Inflammatory macrophage treated with lipopolysaccharide for 1 hour (primary cell): ENCODE measurements around the gene GRIK4.
A peak's percentile ranks its signal among the peaks of the same experiment; 100 is the strongest.
"Not testable (repeated sequence)": the region's sequence is repeated elsewhere in the genome, so short reads cannot be mapped to it uniquely, and the experiment has no call there.

Experiments
- DNase-seq, 2 donors: peaks; one replicate each; pipeline ENCODE4 v3.0.0-alpha.2; 2020 to 2022

The GRIK4 gene

DNA sequence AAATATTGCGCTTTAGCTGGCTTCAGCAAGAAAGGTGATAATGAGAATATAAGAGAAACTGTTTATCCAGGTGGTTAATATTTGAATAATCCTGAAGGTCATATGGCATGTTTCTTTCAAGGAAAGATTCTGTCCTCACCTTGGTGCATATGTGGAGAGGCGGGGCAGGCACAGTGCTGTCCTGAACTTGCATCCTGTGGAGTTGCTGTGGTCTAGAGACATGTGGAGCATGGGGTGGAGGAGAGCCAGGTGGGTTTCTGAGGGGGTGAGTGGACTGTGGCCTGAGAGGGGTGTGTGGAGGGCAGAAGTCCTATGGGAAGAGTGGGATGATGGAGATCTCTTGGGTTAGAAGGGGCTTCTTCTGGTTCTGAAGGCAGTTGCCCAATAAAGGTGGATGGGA is 65.5 kb downstream of the GRIK4 start:
- DNase-seq, result no peak

DNA sequence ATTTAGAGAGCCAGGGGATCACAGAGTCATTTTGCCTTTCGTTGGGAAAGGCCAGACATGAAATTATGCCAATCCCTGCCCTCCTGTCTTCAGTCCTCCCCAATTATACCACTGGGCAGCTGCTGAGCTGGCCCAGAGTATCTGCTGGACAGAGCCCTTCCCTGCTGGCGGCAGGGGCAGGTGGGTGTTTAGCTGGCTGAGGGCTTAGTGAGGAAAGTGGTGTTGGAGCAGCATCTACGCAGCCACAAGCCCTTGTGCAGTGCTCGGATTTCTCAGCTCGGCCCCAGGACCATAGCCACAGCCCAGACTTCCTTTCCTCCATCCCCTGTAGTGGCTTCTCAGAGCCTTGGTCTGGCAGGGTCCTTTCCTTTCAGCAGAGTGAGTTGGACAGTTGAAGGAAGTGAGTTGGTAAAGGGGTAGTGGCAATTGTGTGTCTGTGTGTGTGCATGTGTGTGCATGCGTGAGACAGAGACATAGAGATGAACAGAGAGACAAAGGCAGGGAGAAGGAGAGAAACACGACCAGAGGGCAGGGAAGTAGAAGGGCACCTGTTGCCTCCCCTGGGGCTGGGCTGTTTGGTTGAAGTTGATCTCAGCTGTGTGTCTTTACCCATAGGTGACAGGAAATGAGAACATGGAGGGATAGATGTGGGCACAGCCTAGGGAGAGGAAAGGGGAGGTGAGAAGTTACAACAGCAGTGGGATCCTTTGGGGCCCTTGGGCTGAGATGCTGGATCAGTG is 66.2 kb downstream of the GRIK4 start:
- no peak for DNase-seq

DNA sequence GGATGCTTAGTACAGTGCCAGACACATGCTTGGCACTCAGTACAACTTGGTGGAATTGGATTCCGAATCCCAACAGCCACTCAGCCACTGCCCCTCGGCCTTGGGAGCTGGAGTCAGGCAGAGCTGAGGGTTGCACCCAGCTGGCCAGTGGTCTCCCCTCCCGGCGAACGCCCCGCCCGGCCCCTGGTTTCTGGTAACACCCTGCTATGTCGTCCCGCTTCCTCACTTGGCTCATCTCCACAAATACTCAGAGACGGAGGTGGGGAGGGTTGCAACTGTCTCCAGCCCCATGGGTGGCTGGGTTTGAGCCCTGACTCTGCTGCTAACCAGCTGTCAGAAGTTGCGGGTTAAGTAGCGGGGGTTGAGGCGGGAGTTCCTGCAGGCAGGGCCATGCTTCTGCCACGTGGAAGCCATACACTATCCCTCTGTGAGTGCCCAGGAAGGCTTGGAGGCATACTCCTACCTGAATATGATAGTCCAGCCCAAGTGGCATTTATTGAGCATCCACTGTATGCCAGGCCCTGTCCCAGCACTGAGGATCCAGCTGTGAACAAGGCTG is 67.1 kb downstream of the GRIK4 start:
- DNase-seq, result no peak

DNA sequence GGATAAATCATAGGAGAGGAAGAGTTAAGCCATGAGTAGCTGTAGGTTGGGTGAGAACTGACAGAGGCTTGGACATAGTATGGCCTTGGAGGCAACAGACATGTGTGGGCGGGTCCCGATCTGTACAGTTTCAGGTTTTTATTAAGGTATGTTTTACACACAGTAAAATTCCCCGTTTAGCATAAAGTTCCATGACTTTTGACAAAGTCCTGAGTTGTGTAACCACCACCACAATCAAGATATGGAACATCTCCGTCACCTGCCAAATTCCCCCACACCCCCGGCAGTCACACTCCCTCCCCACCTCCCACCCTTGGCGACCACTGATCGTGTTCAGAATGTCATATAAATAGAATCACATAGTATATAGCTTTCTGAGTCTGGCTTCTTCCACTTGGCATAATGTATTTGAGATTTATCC is 68.1 kb downstream of the GRIK4 start:
- no peak for DNase-seq

DNA sequence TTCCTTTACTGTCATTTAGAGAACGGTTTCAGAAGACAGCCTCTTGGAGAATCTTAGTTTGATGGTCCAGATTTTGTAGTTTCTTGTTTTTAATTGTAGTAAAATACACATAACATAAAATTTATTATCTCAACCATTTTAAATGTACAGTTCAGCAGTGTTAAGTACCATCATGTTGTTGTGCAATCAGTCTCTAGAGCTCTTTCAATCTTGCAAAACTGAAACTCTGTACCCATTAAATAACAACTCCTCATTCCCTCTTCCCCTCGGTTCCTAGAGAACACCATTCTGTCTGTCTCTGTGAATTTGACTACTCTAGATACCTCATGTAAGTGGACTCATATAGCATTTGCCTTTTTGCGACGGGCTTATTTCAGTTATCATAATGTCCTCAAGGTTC is 69.8 kb downstream of the GRIK4 start:
- DNase-seq, result peak in 1 of 2 donors; percentile 5

DNA sequence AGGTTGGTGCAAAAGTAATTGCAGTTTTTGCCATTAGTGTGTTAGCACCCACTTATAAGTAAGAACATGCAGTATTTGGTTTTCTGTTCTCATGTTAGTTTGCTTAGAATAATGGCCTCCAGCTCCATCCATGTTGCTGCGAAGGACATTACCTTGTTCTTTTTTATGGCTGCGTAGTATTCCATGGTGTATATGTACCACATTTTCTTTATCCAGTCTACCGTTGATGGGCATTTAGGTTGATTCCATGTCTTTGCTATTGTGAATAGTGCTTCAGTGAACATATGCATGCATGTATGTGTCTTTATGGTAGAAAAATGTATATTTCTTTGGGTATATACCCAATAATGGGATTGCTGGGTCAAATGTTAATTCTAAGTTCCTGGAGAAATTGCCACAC is 71.0 kb downstream of the GRIK4 start:
- DNase-seq, result not testable (repeated sequence)

DNA sequence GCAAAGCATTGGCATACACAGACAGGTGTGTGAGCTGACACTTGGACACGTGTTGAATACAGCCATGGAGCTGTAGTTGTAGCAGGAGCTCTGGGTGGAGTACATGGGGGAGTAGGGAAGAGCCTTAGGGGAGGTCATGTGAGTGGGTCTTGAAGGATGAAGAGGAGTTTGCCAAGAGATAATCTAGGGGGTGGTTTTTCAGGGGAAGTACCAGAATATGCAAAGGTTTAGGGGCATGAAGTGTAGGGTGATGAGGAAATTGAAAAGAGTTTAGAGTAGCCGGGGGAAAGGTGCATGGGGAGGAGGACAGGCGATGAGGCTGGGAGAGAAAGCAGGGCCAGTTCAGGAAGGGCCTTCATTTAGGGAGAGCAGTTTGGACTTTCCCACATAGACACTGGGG is 74.5 kb downstream of the GRIK4 start:
- no peak for DNase-seq

DNA sequence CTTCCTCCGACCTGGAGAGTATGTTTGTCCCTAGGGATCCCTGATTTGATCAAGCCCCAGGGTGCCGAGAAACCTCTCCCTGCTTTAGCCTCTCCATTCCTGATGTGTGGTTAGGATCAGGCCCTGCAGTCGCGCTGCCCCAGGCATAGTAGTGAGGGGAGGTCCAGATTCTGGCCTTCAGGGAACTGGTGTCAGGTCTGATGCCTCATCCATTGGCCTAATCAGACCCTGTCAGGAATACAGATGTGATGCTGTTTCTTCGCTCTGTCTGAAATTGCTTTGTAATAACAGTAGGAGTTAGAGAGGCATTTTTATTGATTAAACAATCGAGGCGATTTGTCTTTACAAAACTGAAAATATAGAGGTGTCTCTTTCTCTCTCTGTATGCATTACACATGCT is 75.2 kb downstream of the GRIK4 start:
- no peak for DNase-seq

DNA sequence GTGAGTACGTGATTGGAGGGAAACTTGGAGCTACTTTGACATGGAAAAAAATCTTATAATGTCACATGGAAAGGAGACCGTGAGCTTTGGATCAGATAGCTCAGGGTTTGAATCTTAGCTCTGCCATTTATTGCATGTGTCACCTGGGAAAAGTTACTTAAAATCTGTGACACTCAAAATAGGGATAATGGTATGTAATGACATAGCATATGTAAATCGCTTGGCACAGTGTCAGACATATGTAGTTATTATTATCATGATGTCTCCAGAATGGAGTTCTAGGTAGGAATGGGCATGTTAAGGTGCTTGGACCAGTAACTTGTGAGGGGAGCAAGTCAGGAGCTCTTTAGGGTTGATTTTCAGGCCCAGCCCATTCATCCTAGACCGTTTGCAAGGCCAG is 75.8 kb downstream of the GRIK4 start:
- no peak for DNase-seq

DNA sequence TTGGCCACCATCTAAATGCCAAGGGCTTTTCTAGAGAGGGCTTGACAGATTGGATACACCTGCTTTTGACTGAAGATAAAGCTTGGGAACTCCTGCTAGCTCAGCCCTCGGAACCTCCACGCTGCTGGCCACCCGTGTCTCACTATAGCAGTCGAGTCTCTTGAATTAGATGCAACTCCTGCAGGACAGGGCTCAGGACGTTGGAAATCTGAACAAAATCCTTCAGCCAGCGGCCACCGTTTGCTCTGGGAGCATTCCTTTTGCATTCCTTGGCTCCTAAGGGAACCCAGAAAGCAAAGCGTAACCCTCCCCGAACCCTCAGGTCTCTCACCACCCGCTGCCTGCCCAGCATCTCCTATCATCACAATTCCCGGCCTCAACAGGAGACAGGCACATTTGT is 77.8 kb downstream of the GRIK4 start:
- no peak for DNase-seq

DNA sequence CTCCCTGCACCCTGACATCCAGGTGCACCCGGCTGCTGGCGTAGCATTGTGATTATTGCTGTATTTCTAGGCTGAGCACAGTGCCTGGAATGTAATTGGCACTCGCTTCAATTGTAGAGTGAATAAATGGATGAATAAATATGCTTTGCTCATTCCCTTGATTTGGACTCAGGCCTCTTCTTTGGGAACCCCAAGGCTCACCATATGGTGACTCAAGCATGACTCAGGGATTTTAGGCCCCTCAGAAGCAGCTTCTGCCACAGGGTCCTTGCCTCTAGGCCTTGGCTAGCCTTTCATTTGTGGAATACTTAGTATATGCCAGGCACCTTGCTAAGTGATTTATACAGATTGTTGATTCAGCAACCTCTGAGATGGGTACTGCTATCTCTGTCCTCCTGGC is 78.9 kb downstream of the GRIK4 start:
- no peak for DNase-seq

DNA sequence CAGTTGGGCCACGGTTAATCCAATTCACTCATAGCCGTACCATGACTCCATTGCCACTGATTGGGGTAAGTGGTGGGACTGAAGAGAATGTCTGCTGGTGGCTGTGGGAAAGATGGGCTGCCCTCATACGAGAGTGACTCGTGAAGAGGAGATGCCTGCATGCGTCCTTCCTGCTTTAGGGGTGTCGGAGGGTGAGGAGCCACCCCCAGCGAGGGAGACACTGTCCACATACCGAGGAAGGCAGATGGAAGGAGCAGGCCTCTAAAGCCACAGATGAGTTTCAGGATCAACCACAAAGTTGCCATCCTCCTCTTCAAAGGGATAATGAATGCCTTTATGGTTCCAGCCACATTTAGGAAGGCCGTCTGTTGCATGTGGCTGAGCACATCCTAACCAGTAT is 83.2 kb downstream of the GRIK4 start:
- no peak for DNase-seq

DNA sequence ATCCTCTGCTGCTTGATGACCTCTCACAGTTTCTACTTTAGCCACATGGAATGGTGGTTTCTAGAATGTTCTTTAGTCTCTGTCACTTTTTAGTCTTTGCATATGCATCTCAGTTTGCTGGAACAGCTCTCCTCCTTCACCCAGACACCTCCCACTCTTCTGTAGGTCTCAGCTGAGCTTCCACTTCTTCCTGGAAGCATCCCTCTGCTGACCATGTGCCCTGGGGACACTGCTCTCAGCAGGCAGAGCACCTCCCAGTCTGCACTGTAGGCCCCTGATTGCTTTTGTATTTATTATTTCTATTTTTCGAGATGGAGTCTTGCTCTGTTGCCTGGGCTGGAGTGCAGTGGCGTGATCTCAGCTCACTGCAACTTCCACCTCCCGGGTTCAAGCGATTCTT is 84.0 kb downstream of the GRIK4 start:
- DNase-seq, result no peak

DNA sequence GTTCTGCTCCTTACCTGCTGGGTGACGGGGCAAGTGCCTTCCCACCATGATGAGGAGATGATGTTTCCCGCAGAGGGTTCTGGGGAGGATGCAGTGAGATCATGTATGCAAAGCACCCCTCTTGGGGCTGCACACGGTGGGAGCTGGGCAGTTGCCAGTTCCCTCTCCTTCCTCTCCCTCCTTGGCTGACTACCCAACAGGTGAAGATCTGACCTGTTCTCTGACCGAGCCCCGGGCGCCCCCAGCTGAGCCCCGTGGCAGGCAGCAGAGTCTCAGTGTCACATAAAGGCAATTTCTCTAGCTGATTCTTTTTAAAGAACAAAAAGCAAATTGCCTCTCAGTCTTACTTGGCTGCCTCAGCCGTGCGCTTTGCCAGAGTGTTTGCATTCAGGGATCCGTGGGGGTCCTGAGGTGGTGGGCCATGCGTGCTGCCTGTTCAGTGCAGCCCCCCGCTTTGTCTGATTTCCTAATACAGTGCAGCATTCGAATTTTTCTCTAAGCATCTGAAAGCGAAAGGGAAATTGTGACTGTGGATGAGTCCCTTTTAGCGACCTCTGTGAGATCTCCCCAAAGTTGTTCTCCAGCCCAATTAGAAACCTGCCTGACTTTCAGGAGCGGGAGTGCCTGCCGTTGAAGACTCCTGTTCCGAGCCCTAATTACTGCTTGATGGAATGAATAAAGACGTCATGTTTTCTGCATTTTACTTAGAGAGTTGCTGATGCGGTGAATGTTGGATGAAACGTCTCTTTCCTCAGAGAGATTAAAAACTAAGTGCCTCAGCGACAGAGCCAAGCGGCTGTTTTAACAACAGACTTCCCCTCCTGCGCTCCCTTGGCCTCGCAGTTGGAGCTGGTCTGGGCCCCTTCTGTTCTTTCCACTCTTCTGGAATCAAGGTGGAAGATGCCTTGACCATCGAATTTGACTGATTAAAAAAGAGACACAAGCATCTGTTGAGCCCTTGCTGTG is 86.0 kb downstream of the GRIK4 start:
- no peak for DNase-seq

DNA sequence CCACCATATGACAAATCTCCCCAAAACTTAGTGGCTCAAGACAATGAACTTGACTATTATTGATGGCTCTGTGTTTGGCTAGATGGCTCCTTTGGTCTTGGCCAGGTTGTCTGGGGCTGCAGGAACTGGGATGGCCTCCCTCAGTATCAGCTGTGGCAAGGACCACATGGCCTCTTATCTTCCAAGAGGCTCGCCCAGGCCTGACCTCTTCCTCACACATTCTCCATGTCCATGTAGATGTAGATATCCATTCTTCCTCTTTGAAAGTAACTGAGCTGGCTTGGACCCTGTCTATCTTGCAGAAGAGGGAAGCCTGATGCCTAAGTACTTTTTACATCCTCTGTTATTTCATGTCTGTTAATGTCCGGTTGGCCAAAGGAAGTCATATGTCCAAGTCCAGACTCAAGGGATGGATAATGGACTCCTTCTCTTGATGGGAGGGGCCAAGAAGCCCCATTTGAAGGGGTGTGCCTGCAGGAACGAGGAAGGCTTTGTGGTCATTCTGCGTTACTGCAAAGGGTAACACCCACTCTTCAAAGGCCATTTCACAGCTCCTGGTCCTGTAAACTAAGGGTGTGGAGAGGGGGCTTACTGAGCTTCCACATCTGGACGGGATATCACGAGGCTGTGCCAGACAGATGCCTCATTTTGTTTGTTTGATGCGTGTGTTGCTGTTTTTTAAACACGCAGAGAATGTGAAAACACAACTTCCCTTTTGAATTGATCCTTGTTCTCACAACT is 87.1 kb downstream of the GRIK4 start:
- DNase-seq, result no peak

DNA sequence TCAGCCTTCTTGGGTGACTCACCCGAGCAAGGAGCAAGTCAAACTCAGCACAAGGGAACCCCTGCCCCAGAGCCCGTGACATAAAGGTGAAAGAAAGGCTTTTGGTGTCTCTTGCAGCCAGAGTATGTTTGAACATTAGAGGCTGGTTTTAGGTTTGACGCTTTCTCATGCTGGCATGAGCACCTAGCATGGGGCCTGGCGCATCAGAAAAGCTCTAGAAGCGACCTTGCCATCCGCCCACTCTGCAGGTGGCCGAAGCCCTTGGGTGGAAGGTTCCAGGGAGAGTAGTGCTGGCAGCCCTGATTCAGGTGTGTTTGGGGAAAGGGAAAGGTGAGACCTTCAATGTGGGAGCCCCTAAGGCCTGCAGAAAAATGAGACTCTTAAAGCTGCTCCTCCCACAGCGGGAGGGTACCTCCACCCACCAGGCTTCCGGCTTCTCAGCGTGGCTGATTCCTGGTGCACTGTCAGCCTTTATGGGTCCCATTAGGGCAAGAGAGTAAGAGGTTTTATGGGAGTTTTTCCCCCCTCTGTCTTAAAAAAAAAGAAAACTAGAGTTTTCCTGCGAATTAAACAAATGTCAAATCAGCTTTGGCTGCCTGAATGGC is 88.4 kb downstream of the GRIK4 start:
- no peak for DNase-seq

DNA sequence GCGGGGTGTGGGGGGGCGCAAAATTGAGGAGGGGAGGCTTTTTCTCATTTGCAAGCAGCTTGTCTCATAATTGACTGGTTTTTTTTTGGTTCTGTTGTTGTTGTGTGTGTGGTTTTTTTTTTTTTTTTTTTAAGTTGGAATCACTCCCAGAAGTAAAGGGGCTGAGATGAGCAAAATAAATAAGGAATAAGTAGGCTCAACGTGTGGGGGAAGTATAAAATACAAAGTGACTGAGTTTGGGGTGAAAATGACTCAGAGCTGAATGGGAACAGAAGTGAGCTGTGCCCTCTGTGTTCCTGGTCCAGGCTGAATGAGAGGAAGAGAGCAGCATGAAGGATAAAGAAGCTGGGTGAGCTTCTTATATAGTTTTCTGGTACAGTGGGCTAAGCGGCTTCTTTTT is 90.0 kb downstream of the GRIK4 start:
- no peak for DNase-seq

DNA sequence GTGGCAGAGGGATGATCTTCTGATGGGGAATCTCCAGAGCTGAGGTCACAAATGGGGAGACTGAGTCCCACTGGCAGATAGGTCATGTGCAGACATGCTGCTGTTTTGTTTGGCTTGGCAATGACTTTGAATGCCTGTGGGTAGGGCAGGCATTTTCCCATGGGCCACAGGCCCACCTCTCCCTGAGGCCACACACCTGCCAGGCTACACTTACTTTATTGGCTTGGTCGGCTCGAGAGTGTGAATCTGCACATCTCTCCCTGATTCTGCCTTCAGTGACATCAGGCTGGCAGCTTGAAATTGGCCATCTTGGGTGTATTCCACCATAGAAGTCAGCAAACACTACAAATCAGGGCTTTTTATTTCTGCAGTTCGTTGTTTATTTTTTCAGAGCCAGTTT is 91.5 kb downstream of the GRIK4 start:
- DNase-seq, result no peak

DNA sequence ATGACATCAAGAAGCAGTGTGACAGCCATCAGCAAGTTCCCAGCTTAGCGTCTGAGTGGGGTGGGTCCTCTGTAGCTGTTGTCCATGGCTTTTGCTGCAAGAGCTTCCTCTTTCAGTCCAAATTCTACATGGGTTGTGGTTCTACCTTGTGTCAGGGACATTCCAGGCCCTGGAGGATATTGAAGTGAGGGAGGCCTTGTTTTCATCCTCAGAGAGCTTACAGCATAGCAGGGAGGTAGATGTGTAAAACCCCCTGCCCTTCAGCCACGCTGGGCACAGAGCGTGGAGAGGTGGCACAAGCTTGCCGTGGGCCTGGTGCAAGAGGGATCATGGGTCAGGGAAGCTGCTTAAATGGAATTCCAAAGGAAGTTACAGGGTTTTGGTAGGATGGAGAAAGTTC is 93.9 kb downstream of the GRIK4 start:
- no peak for DNase-seq

DNA sequence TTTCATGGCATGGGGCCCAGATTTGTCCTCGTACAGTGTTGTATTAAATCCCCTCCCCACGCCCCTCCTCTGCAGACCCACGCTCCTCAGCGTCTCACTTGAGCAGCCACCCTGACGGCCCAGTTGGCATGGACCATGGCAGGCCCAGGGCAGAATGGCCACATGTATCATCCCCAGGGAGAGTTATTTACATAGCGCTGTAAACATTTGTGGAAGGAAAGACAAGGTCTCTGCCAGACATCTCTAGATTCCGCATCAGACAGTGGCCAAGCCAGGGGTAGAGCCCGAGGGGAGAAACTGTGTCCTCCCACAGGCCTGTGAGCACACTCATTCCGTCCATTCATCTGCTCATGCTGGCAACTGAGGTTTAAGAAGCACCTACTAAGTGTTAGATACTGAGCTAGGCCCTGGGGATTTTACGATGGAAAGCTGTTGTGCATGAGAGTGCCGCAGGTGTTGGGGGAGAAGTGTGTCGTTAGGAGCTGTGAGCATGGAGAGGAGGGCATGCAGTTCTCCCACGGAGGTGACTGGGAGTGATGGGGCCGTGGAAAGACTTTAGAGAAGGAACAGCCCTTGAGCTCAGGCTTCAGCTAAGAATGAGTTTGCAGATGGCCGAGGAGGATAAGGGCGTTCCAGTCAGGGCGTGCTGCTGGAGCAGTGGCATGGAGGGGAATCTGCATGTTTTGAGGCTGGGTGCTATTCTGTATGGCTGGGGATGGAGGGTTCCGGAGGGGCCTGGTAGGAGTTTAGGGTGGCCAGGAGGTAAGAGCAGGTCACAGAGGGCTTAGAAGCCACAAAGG is 94.9 kb downstream of the GRIK4 start:
- no peak for DNase-seq

DNA sequence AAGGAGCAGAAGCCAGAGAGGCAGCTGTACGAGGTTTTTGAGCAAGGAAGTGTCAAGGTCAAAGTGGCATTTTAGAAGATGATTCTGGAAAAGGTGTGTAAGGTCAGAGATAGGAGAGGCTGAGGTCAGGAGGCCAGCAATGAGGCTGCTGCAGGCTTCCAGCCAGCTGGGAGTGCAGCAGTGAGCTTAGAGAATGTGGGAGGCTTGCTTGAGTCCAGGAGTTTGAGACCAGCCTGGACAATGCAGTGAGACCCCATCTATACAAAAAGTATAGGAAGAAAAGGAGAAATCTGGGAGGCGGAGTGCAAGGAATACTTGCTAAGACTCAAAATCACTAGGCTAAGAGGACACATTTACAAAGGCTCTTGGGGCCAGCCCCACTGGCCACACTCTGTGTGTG is 96.5 kb downstream of the GRIK4 start:
- no peak for DNase-seq

DNA sequence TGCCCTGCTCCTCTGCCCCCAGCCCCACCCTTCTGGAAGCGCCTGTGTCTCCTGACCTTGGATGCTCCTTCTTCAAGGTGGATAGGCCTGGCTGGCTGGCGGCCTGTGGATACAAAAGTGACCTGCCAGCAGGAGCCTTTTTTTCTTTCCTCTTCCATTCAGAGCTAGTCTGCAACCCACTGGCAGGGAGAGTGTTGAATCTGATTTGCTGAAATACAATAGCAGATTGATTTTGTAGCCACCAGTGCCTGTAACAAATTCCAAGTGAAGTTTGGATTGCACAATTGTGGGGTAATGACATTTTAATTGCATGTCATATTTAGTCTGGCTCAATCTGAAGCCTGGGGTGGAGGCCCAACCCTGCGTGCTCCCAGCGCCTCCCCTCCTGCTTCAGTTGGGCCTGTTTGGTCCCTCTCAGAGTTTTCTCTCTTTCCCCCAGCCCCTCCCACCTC is 97.2 kb downstream of the GRIK4 start:
- DNase-seq, result no peak
